GM23338 (cell line): ENCODE data around the gene CRPPA. TPM values are rescaled to one million over a fixed set of nuclear protein-coding genes. Genes with fewer than 3 reads are reported as not detected.

ENCODE experiments used
- ATAC-seq: fragments of 200-7000 bp; cut with Tn5 transposase; 3 replicates; pipeline ENCODE4 v1.9.1; 2020
- DNase-seq: peaks from one replicate; pipeline ENCODE4 v3.0.0-alpha.2; 2015; ENCODE audit warnings: low spot score
- H2AFZ ChIP-seq: fragments of 200-600 bp; sonication (generic); 2 replicates; pipeline ENCODE4 v1.8.0; 2016; ENCODE audit warnings: antibody characterized with exemption, mild to moderate bottlenecking, moderate library complexity
- H3F3A ChIP-seq: fragments of 200-600 bp; sonication (generic); replicated peaks from 2 replicates; pipeline ENCODE4 v1.8.0; 2017; ENCODE audit warnings: antibody characterized with exemption, mixed run types, low read depth
- H3K27ac ChIP-seq: fragments of 200-600 bp; sonication (generic); 2 replicates; pipeline ENCODE4 v1.6.1; 2016; ENCODE audit warnings: low read depth
- H3K27me3 ChIP-seq: fragments of 200-600 bp; sonication (generic); 2 replicates; pipeline ENCODE4 v1.8.0; 2016; ENCODE audit warnings: mild to moderate bottlenecking, mixed run types, moderate library complexity; ENCODE audit not compliant: insufficient read depth
- H3K36me3 ChIP-seq: fragments of 200-600 bp; sonication (generic); 2 replicates; pipeline ENCODE4 v1.8.0; 2016; ENCODE audit warnings: mild to moderate bottlenecking; ENCODE audit not compliant: insufficient read depth
- H3K4me1 ChIP-seq: fragments of 200-600 bp; sonication (generic); 2 replicates; pipeline ENCODE4 v1.8.0; 2016; ENCODE audit warnings: mild to moderate bottlenecking, moderate library complexity; ENCODE audit not compliant: insufficient read depth
- H3K4me2 ChIP-seq: fragments of 200-600 bp; sonication (generic); 2 replicates; pipeline ENCODE4 v1.7.1; 2017; ENCODE audit warnings: mixed run types
- H3K4me3 ChIP-seq: fragments of 200-600 bp; sonication (generic); 2 replicates; pipeline ENCODE4 v1.6.1; 2016; ENCODE audit warnings: mixed run types
- H3K79me2 ChIP-seq: fragments of 200-600 bp; sonication (generic); replicated peaks from 2 replicates; pipeline ENCODE4 v1.8.0; 2017; ENCODE audit warnings: mild to moderate bottlenecking; ENCODE audit not compliant: insufficient read depth
- H3K9me2 ChIP-seq: fragments of 200-600 bp; sonication (generic); 2 replicates; pipeline ENCODE4 v1.8.0; 2017; ENCODE audit not compliant: insufficient read depth
- H4K20me1 ChIP-seq: fragments of 200-600 bp; sonication (generic); replicated peaks from 2 replicates; pipeline ENCODE4 v1.8.0; 2017; ENCODE audit warnings: mild to moderate bottlenecking; ENCODE audit not compliant: insufficient read depth
- H3K27ac Mint-ChIP-seq: 2 replicates; pipeline ENCODE4 v1.8.0; 2020; ENCODE audit warnings: inconsistent platforms, mild to moderate bottlenecking, moderate library complexity, mixed read lengths
- H3K27me3 Mint-ChIP-seq: 3 replicates; pipeline ENCODE4 v1.8.0; 2022; ENCODE audit warnings: low read depth, mild to moderate bottlenecking, moderate library complexity, mixed read lengths, inconsistent platforms; ENCODE audit not compliant: insufficient read depth, poor library complexity
- H3K36me3 Mint-ChIP-seq: 3 replicates; pipeline ENCODE4 v1.8.0; 2021; ENCODE audit warnings: low read depth, mild to moderate bottlenecking, inconsistent platforms, moderate library complexity, mixed read lengths
- H3K4me1 Mint-ChIP-seq: 3 replicates; pipeline ENCODE4 v1.8.0; 2020; ENCODE audit warnings: mild to moderate bottlenecking, inconsistent platforms, mixed read lengths
- H3K4me3 Mint-ChIP-seq: 3 replicates; pipeline ENCODE4 v1.8.0; 2021; ENCODE audit warnings: moderate library complexity, mild to moderate bottlenecking, inconsistent platforms, mixed read lengths
- H3K9me3 Mint-ChIP-seq: 3 replicates; pipeline ENCODE4 v1.8.0; 2020; ENCODE audit warnings: moderate library complexity, mild to moderate bottlenecking, inconsistent platforms, mixed read lengths
- CREB1 ChIP-seq: fragments of 250-450 bp; sonication (Bioruptor Pico); IDR thresholded peaks from 2 replicates; pipeline ENCODE4 v1.5.0; 2020; ENCODE audit warnings: low read depth, mild to moderate bottlenecking, moderate library complexity
- ETS1 ChIP-seq: IDR thresholded peaks from 2 replicates; pipeline ENCODE4 v1.6.1; 2016; ENCODE audit warnings: antibody characterized with exemption
- EZH2phosphoT487 ChIP-seq: fragments of 200-600 bp; sonication (generic); IDR thresholded peaks from one replicate; pipeline ENCODE4 v1.8.1; 2018; ENCODE audit warnings: antibody characterized with exemption; ENCODE audit not compliant: unreplicated experiment
- JUNB ChIP-seq: IDR thresholded peaks from one replicate; pipeline ENCODE4 v1.6.1; 2016; ENCODE audit warnings: antibody characterized with exemption; ENCODE audit not compliant: unreplicated experiment
- NANOG ChIP-seq: IDR thresholded peaks from 2 replicates; pipeline ENCODE4 v1.6.1; 2016; ENCODE audit warnings: antibody characterized with exemption, borderline replicate concordance
- REST ChIP-seq: IDR thresholded peaks from one replicate; pipeline ENCODE4 v1.6.1; 2018; ENCODE audit warnings: antibody characterized with exemption; ENCODE audit not compliant: unreplicated experiment
- ZNF114 ChIP-seq: fragments of 250-450 bp; sonication (Bioruptor Pico); IDR thresholded peaks from 2 replicates; pipeline ENCODE4 v1.5.0; 2020; ENCODE audit warnings: mild to moderate bottlenecking, moderate library complexity
- ZNF331 ChIP-seq: fragments of 250-450 bp; sonication (Bioruptor Pico); IDR thresholded peaks from 2 replicates; pipeline ENCODE4 v1.5.0; 2020; ENCODE audit warnings: low read depth, mild to moderate bottlenecking, moderate library complexity
- polyA plus RNA-seq: library from polyadenylated mRNA; unstranded; fragments of >200 nt; fragmentation: Nextera tagmentation; extraction: Ambion mirVana; gene quantifications from 2 replicates; pipeline ENCODE4 v1.2.1, GENCODE V29; 2016
- total RNA-seq: library from RNA; depleted of rRNA; stranded (reverse); fragments of >200 nt; shearing (Covaris generic); gene quantifications from 2 replicates; pipeline ENCODE4 v1.2.3, GENCODE V29; 2014

CRPPA gene
- total and polyA plus RNA-seq, 2 experiments from 2014 or later, result 0.45 to 0.73 TPM

GRCh38 chr7:16396766-16397500, 24.4 kb downstream of the CRPPA start (continued):
- TF ChIP-seq ETS1 (no peak), ZNF114 (CRISPR knock-in tag) (no peak), ZNF331 (no peak), REST (no peak)

GRCh38 chr7:16395121-16395520, 26.2 kb downstream of the CRPPA start:
- Mint-ChIP-seq H3K9me3 (peaks cover 49% of the 10 kb centered on the region), H3K36me3 (peaks cover 45% of the 10 kb centered on the region), H3K4me3 (no peak overlapping the region), H3K4me1 (no peaks in the 10 kb centered on the region), H3K27ac (no peak overlapping the region), H3K27me3 (peaks cover 13% of the 10 kb centered on the region)
- H3K4me1 ChIP-seq, result no peaks in the 10 kb centered on the region
- no peaks in the 10 kb centered on the region for H4K20me1 ChIP-seq
- DNase-seq, result no peak
- ATAC-seq, result no peak
- H3K36me3 ChIP-seq, result peaks cover 11% of the 10 kb centered on the region
- H3K79me2 ChIP-seq, result no peaks in the 10 kb centered on the region
- no peaks in the 10 kb centered on the region for H3K27me3 ChIP-seq
- H3K4me2 ChIP-seq, result no peak overlapping the region
- peaks cover 37% of the 10 kb centered on the region for H3F3A ChIP-seq
- H2AFZ ChIP-seq, result no peak overlapping the region
- H3K27ac ChIP-seq, result no peak overlapping the region
- H3K9me2 ChIP-seq, result peaks cover 21% of the 10 kb centered on the region
- H3K4me3 ChIP-seq, result no peak overlapping the region
- no peak for TF ChIP-seq EZH2phosphoT487
- TF ChIP-seq ETS1, result no peak
- TF ChIP-seq JUNB, result no peak
- no peak for TF ChIP-seq NANOG
- no peak for TF ChIP-seq CREB1
- no peak for TF ChIP-seq REST
- no peak for TF ChIP-seq ZNF331
